Suprapubic skin (tissue), 4 donors: ENCODE data around the gene TOM1. TPM values are rescaled to one million over a fixed set of nuclear protein-coding genes. Genes with fewer than 3 reads are reported as not detected.
"Not testable (repeated sequence)": the region's sequence is repeated elsewhere in the genome, so short reads cannot be mapped to it uniquely, and the experiment has no call there.

Experiments used
- DNase-seq, 2 donors: peaks; one replicate each; pipeline ENCODE4 v3.0.0-alpha.2; 2019; ENCODE audit warnings: low spot score in 2 of 2
- H3K27ac ChIP-seq: fragments of 200-600 bp; sonication (generic); one replicate; pipeline ENCODE4 v1.5.1; 2019
- H3K27me3 ChIP-seq: fragments of 200-600 bp; sonication (generic); one replicate; pipeline ENCODE4 v1.5.1; 2019
- H3K36me3 ChIP-seq: fragments of 200-600 bp; sonication (generic); one replicate; pipeline ENCODE4 v1.5.1; 2019
- H3K4me1 ChIP-seq: fragments of 200-600 bp; sonication (generic); one replicate; pipeline ENCODE4 v1.5.1; 2019
- H3K4me3 ChIP-seq: fragments of 200-600 bp; sonication (generic); one replicate; pipeline ENCODE4 v1.5.1; 2019; ENCODE audit warnings: mild to moderate bottlenecking
- H3K9me3 ChIP-seq: fragments of 200-600 bp; sonication (generic); one replicate; pipeline ENCODE4 v1.5.1; 2019
- EP300 ChIP-seq: sonication (generic); formaldehyde crosslinking; IDR thresholded peaks from one replicate; pipeline ENCODE4 v1.6.1; 2017; ENCODE audit warnings: antibody characterized with exemption
- POLR2A ChIP-seq, 2 donors: fragments of 450-650 bp; IDR thresholded peaks; one replicate each; pipeline ENCODE4 v1.6.1; 2017; ENCODE audit warnings: antibody characterized with exemption in 2 of 2, mild to moderate bottlenecking in 2 of 2, moderate library complexity in 2 of 2
- POLR2AphosphoS5 ChIP-seq, 3 donors: sonication (generic); formaldehyde crosslinking; IDR thresholded peaks; one replicate each; pipeline ENCODE4 v1.6.1; 2017; ENCODE audit warnings: antibody characterized with exemption in 3 of 3
- WGBS: methylation state at CpG from one replicate; pipeline ENCODE4 v1.1.5; 2018; 5-methylcytosine and 5-hydroxymethylcytosine counted together
- total RNA-seq, 4 donors: library from RNA; depleted of rRNA; stranded (reverse); fragments of >200 nt; gene quantifications; one replicate each; pipeline ENCODE4 v1.1.0, GENCODE V29; 2016
- TF ChIP-seq, protein P1 (sequence below), 2 donors: fragments of 200-600 bp in 1 of 2; fragments of 450-650 bp in 1 of 2; sonication (generic) in 1 of 2; IDR thresholded peaks; one replicate each; pipeline ENCODE4 v1.5.1; 2016 to 2019; ENCODE audit warnings: antibody characterized with exemption in 2 of 2, mild to moderate bottlenecking in 1 of 2, moderate library complexity in 1 of 2

Gene TOM1
- total RNA-seq, 4 donors from 2014 or later: 105 to 279 (median 130) TPM

DNA sequence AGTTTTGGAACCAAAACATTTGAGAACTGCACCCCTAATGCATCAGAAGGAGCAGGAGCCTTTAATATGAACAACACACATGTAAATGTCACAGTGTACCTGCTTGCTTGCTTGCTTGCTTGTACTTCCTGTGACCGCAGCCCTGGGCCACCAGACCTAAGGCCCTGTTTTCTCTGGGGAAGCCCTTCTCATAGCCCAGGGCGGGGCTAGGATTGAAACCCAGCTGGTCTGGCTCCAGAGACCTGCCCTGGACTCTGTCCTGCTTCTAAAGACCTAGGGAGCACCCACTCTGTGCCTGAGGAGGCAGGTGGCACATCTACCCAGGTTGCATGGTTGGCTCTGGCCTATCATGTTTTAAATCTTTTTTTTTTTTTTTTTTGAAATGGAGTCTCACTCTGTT lies 92.7 kb downstream of the TOM1 start:
- Histone ChIP-seq H3K27ac (no peak overlapping the region), H3K4me3 (no peak overlapping the region), H3K9me3 (no peaks in the 10 kb centered on the region), H3K4me1 (no peaks in the 10 kb centered on the region), H3K27me3 (no peaks in the 10 kb centered on the region), H3K36me3 (peaks cover 26% of the 10 kb centered on the region)
- DNase-seq: no peak
- WGBS: 100% methylated on average over 1 of the region's 2 CpGs
- TF ChIP-seq, protein P1, sequence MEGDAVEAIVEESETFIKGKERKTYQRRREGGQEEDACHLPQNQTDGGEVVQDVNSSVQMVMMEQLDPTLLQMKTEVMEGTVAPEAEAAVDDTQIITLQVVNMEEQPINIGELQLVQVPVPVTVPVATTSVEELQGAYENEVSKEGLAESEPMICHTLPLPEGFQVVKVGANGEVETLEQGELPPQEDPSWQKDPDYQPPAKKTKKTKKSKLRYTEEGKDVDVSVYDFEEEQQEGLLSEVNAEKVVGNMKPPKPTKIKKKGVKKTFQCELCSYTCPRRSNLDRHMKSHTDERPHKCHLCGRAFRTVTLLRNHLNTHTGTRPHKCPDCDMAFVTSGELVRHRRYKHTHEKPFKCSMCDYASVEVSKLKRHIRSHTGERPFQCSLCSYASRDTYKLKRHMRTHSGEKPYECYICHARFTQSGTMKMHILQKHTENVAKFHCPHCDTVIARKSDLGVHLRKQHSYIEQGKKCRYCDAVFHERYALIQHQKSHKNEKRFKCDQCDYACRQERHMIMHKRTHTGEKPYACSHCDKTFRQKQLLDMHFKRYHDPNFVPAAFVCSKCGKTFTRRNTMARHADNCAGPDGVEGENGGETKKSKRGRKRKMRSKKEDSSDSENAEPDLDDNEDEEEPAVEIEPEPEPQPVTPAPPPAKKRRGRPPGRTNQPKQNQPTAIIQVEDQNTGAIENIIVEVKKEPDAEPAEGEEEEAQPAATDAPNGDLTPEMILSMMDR (IDR thresholded peaks at IDR 0.05): no peak
- TF ChIP-seq EP300: no peak
- no peak for TF ChIP-seq POLR2AphosphoS5 (IDR thresholded peaks at IDR 0.05)
- TF ChIP-seq POLR2A (IDR thresholded peaks at IDR 0.05): no peak

DNA sequence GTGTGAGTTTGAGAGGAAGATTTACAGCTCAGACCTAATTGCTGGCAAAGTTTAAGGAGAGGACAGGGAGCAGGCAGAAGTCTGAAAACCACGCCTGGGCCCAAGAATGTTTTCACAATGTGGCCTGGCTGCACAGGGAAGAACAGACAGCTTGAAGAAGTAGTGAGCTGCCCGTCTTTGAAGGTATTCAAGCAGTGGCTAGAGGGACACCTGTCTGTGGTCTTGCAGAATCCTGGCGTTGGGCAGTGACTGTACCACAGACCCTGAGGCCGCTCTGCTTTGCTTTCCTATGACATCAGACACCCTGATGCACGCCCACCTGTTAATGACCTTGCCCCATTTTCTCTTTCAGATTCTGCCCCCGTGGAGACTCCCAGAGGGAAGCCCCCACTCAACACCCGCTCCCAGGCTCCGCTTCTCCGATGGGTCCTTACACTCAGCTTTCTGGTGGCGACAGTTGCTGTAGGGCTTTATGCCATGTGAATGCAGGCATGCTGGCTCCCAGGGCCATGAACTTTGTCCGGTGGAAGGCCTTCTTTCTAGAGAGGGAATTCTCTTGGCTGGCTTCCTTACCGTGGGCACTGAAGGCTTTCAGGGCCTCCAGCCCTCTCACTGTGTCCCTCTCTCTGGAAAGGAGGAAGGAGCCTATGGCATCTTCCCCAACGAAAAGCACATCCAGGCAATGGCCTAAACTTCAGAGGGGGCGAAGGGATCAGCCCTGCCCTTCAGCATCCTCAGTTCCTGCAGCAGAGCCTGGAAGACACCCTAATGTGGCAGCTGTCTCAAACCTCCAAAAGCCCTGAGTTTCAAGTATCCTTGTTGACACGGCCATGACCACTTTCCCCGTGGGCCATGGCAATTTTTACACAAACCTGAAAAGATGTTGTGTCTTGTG lies 93.7 kb downstream of the TOM1 start:
- Histone ChIP-seq H3K4me3 (no peak overlapping the region), H3K27ac (no peak overlapping the region), H3K36me3 (peaks cover 18% of the 10 kb centered on the region), H3K9me3 (no peaks in the 10 kb centered on the region), H3K4me1 (no peaks in the 10 kb centered on the region), H3K27me3 (no peaks in the 10 kb centered on the region)
- TF ChIP-seq, protein P1 (IDR thresholded peaks at IDR 0.05): no peak
- no peak for TF ChIP-seq POLR2A (IDR thresholded peaks at IDR 0.05)
- TF ChIP-seq POLR2AphosphoS5 (IDR thresholded peaks at IDR 0.05): no peak
- no peak for TF ChIP-seq EP300
- no peak for DNase-seq
- WGBS: 80% methylated on average over 16 of the region's 16 CpGs

DNA sequence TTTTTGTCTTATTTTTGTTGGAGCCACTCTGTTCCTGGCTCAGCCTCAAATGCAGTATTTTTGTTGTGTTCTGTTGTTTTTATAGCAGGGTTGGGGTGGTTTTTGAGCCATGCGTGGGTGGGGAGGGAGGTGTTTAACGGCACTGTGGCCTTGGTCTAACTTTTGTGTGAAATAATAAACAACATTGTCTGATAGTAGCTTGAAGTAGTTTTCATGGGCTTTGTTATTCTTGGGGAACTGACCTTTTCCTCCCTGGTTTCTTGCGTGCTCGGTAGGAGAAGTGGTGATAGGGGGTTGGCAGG lies 94.3 kb downstream of the TOM1 start:
- H3K27ac ChIP-seq: no peak overlapping the region
- peaks cover under 1% of the 10 kb centered on the region for H3K4me1 ChIP-seq
- H3K27me3 ChIP-seq: no peaks in the 10 kb centered on the region
- H3K4me3 ChIP-seq: no peak overlapping the region
- no peak for DNase-seq
- no peak for TF ChIP-seq EP300
- no peak for TF ChIP-seq POLR2AphosphoS5 (IDR thresholded peaks at IDR 0.05)
- TF ChIP-seq POLR2A (IDR thresholded peaks at IDR 0.05): no peak
- TF ChIP-seq, protein P1 (IDR thresholded peaks at IDR 0.05): no peak
- peaks cover 18% of the 10 kb centered on the region for H3K36me3 ChIP-seq
- 66% methylated on average over 4 of the region's 4 CpGs for WGBS
- H3K9me3 ChIP-seq: no peaks in the 10 kb centered on the region

DNA sequence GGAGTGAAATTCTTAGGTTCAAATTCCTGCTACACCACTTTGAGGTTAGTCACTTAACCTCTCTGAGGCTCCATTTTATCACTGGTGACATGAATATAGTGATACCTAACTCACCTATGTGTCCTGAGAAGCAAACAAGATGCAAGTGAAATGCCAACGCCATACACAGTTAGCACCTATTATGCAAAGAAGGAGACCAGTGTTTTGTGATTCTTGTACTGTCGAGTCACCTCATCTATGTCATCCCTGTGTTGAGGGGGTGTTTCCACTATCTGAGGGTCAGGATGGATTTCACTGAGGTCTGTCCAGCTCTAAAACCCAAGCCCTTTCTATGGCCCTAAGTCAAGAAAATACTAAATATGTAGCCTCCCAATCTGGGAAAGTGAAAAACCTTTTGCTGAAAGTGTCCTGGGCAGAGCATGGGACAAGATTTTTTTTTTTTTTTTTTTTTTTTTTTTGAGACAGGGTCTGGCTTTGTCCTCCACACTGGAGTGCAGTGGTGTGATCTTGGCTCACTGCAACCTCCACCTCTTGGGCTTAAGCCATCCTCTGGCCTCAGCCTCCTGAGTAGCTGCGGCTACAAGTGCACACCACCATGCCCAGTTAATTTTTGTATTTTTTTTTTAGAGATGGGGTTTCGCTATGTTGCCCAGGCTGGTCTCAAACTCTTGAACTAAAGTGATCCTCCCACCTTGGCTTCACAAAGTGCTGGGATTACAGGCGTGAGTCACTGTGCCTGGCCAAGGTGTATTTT lies 95.3 kb downstream of the TOM1 start:
- no peaks in the 10 kb centered on the region for H3K9me3 ChIP-seq
- no peak overlapping the region for H3K27ac ChIP-seq
- no peak for TF ChIP-seq EP300
- TF ChIP-seq POLR2A (IDR thresholded peaks at IDR 0.05): no peak
- TF ChIP-seq POLR2AphosphoS5 (IDR thresholded peaks at IDR 0.05): no peak
- TF ChIP-seq, protein P1 (IDR thresholded peaks at IDR 0.05): no peak
- WGBS: 84% methylated on average over 5 of the region's 5 CpGs
- no peak overlapping the region for H3K4me3 ChIP-seq
- H3K27me3 ChIP-seq: no peaks in the 10 kb centered on the region
- DNase-seq: no peak
- H3K4me1 ChIP-seq: peaks cover 6% of the 10 kb centered on the region
- H3K36me3 ChIP-seq: peaks cover 14% of the 10 kb centered on the region

DNA sequence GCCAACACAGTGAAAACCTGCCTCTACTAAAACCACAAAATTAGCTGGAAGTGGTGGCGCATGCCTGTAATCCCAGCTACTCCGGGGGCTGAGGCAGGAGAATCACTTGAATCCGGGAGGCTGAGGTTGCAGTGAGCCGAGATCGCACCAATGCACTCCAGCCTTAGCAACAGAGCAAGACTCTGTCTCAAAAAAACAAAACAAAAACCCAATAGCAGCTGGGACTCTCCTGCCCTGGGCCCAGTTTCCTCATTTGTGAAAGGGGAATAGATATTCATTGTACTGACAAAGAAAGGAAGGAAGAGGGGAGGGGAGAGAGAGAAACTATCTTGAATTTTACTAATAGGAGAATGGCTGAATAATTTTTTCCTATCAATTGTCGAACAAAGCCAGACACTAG lies 96.9 kb downstream of the TOM1 start:
- H3K4me1 ChIP-seq: peaks cover 18% of the 10 kb centered on the region
- not testable (repeated sequence) for H3K9me3 ChIP-seq, DNase-seq, H3K27me3 ChIP-seq, H3K27ac ChIP-seq, H3K4me3 ChIP-seq, H3K36me3 ChIP-seq
- 83% methylated on average over 6 of the region's 6 CpGs for WGBS
